ENCODE measurements around the gene SLC49A4. TPM values are rescaled to one million over a fixed set of nuclear protein-coding genes. Genes with fewer than 3 reads are reported as not detected.

SLC49A4 gene
- total and polyA plus RNA-seq, 5 donors: 13.4 to 26.8 (median 20.2) TPM

Other genes with a start within 250 kb of the SLC49A4 start
- 10 to 100 TPM; 12.6 to 24.5 (median 14.4) TPM for gene PARP9, start 230.8 kb upstream of the SLC49A4 start, total RNA-seq
- gene PARP9, start 230.8 kb upstream of the SLC49A4 start, polyA plus RNA-seq: 9.2 TPM
- 10 to 100 TPM; 12.1 to 24.1 (median 13.6) TPM for gene DTX3L, start 230.7 kb upstream of the SLC49A4 start, total RNA-seq
- gene DTX3L, start 230.7 kb upstream of the SLC49A4 start, polyA plus RNA-seq: 5.2 TPM
- 1 to 10 TPM in 1 of 4 donors, under 1 TPM in 3; 0.82 to 1.6 (median 0.93) TPM for gene PARP15, start 217.4 kb upstream of the SLC49A4 start, total RNA-seq
- gene PARP15, start 217.4 kb upstream of the SLC49A4 start, polyA plus RNA-seq: 0.95 TPM
- gene PARP14, start 114.2 kb upstream of the SLC49A4 start, total RNA-seq: 10 to 100 TPM; 13.8 to 21.8 (median 16.6) TPM
- 6.9 TPM for gene PARP14, start 114.2 kb upstream of the SLC49A4 start, polyA plus RNA-seq
- 1 to 10 TPM; 5.7 to 8.3 (median 6.9) TPM for gene HSPBAP1, start 1.2 kb upstream of the SLC49A4 start, total RNA-seq
- gene HSPBAP1, start 1.2 kb upstream of the SLC49A4 start, polyA plus RNA-seq: 5.6 TPM
- gene SEMA5B, start 232.7 kb downstream of the SLC49A4 start, total RNA-seq: 1 to 10 TPM in 3 of 4 donors, under 1 TPM in 1; 0.72 to 4.9 (median 3.1) TPM
- 3.3 TPM for gene SEMA5B, start 232.7 kb downstream of the SLC49A4 start, polyA plus RNA-seq

Data from right cardiac atrium (tissue), 5 donors.